ENCODE results near the gene VAT1L.

DNA sequence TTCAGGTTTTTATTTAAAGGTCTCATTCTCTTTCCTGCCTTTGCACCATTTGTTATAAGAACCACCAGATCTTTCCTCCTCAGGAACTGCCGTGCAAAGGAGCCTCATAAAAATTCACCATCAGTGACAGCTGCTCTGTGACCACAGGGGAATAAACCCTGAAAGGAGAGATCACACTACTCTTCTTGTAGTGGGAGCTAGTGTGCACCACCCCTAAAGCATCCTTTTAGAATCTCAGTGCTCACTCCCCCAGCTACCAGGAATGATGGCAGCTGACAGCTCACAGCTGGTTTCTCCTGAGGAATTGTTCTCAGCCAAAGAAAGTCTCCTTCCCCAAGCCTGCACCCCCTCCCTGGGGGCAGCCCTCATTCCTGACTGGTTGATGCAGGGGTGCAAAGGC, 18.7 kb downstream of the VAT1L start:
- TF ChIP-seq CTCF (IDR thresholded peaks at IDR 0.05; ENCODE audit: low read depth, low read length, missing input control) (no peak), GABPA (IDR thresholded peaks at IDR 0.05 in 1 of 2, conservative IDR thresholded peaks at IDR 0.05 in 1 of 2) (no peak), EGR1 (IDR thresholded peaks at IDR 0.05; ENCODE audit: low read depth in 2 of 2) (no peak), TAF1 (conservative IDR thresholded peaks at IDR 0.05) (no peak), ATF3 (IDR thresholded peaks at IDR 0.05) (no peak), RXRA (IDR thresholded peaks at IDR 0.05) (no peak), SP1 (IDR thresholded peaks at IDR 0.05) (no peak), JUND (IDR thresholded peaks at IDR 0.05) (no peak), FOXA2 (IDR thresholded peaks at IDR 0.05) (no peak), YY1 (IDR thresholded peaks at IDR 0.05) (no peak)
- TF ChIP-seq, protein P1, sequence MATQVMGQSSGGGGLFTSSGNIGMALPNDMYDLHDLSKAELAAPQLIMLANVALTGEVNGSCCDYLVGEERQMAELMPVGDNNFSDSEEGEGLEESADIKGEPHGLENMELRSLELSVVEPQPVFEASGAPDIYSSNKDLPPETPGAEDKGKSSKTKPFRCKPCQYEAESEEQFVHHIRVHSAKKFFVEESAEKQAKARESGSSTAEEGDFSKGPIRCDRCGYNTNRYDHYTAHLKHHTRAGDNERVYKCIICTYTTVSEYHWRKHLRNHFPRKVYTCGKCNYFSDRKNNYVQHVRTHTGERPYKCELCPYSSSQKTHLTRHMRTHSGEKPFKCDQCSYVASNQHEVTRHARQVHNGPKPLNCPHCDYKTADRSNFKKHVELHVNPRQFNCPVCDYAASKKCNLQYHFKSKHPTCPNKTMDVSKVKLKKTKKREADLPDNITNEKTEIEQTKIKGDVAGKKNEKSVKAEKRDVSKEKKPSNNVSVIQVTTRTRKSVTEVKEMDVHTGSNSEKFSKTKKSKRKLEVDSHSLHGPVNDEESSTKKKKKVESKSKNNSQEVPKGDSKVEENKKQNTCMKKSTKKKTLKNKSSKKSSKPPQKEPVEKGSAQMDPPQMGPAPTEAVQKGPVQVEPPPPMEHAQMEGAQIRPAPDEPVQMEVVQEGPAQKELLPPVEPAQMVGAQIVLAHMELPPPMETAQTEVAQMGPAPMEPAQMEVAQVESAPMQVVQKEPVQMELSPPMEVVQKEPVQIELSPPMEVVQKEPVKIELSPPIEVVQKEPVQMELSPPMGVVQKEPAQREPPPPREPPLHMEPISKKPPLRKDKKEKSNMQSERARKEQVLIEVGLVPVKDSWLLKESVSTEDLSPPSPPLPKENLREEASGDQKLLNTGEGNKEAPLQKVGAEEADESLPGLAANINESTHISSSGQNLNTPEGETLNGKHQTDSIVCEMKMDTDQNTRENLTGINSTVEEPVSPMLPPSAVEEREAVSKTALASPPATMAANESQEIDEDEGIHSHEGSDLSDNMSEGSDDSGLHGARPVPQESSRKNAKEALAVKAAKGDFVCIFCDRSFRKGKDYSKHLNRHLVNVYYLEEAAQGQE (IDR thresholded peaks at IDR 0.05): no peak
- TF ChIP-seq, protein P2, sequence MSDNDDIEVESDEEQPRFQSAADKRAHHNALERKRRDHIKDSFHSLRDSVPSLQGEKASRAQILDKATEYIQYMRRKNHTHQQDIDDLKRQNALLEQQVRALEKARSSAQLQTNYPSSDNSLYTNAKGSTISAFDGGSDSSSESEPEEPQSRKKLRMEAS (IDR thresholded peaks at IDR 0.05): no peak
